HEK293T (cell line): Measurements from ENCODE around the gene CDC20B.

ENCODE experiments used
- CTCF ChIA-PET: fragments of 350-600 bp; formaldehyde crosslinking; extraction: SDS; loops from one replicate; lab custom pipeline; 2021; ENCODE audit warnings: antibody characterized with exemption, inconsistent platforms; lab: Yijun Ruan, JAX
- POLR2A ChIA-PET: fragments of 350-600 bp; formaldehyde crosslinking; extraction: SDS; loops from one replicate; lab custom pipeline; 2020; ENCODE audit warnings: antibody characterized with exemption, inconsistent platforms; lab: Yijun Ruan, JAX
- DNase-seq: peaks from one replicate; pipeline ENCODE4 v3.0.0; 2012; ENCODE audit warnings: mixed read lengths; ENCODE audit errors: extremely low spot score
- ARNT ChIP-seq: fragments of 450-650 bp; IDR thresholded peaks from 2 replicates; pipeline ENCODE4 v1.6.1; 2017; ENCODE audit warnings: mild to moderate bottlenecking
- BHLHE40 ChIP-seq: fragments of 450-650 bp; IDR thresholded peaks from 2 replicates; pipeline ENCODE4 v1.6.1; 2016; ENCODE audit warnings: mild to moderate bottlenecking, moderate library complexity, borderline replicate concordance
- CTBP1 ChIP-seq: fragments of 450-650 bp; IDR thresholded peaks from 2 replicates; pipeline ENCODE4 v1.6.1; 2016; ENCODE audit warnings: borderline replicate concordance
- ELF4 ChIP-seq: fragments of 450-650 bp; IDR thresholded peaks from 2 replicates; pipeline ENCODE4 v1.6.1; 2017; ENCODE audit warnings: antibody characterized with exemption
- FOXA1 ChIP-seq: fragments of 450-650 bp; IDR thresholded peaks from 2 replicates; pipeline ENCODE4 v1.6.1; 2016; ENCODE audit warnings: mild to moderate bottlenecking
- FOXK2 ChIP-seq: fragments of 450-650 bp; IDR thresholded peaks from 2 replicates; pipeline ENCODE4 v1.6.1; 2016; ENCODE audit warnings: mild to moderate bottlenecking
- FOXM1 ChIP-seq: fragments of 450-650 bp; IDR thresholded peaks from 2 replicates; pipeline ENCODE4 v1.6.1; 2017; ENCODE audit warnings: mild to moderate bottlenecking, borderline replicate concordance
- HDGF ChIP-seq: fragments of 450-650 bp; IDR thresholded peaks from 2 replicates; pipeline ENCODE4 v1.6.1; 2017; ENCODE audit warnings: antibody characterized with exemption, borderline replicate concordance
- L3MBTL2 ChIP-seq: fragments of 450-650 bp; conservative IDR thresholded peaks from 2 replicates; pipeline ENCODE4 v1.6.1; 2016; ENCODE audit warnings: mild to moderate bottlenecking
- LEF1 ChIP-seq: fragments of 450-650 bp; IDR thresholded peaks from 2 replicates; pipeline ENCODE4 v1.6.1; 2017; ENCODE audit warnings: mild to moderate bottlenecking, borderline replicate concordance
- NFRKB ChIP-seq: fragments of 450-650 bp; IDR thresholded peaks from 2 replicates; pipeline ENCODE4 v1.6.1; 2016; ENCODE audit warnings: mild to moderate bottlenecking, moderate library complexity
- PKNOX1 ChIP-seq: fragments of 450-650 bp; IDR thresholded peaks from 2 replicates; pipeline ENCODE4 v1.6.1; 2016
- SP1 ChIP-seq: fragments of 450-650 bp; IDR thresholded peaks from 2 replicates; pipeline ENCODE4 v1.6.1; 2017
- SUZ12 ChIP-seq: fragments of 450-650 bp; IDR thresholded peaks from 2 replicates; pipeline ENCODE4 v1.6.1; 2016; ENCODE audit warnings: mild to moderate bottlenecking
- TARDBP ChIP-seq: fragments of 450-650 bp; IDR thresholded peaks from 2 replicates; pipeline ENCODE4 v1.6.1; 2016
- ZNF384 ChIP-seq: fragments of 450-650 bp; IDR thresholded peaks from 2 replicates; pipeline ENCODE4 v1.6.1; 2016

The CDC20B gene

DNA sequence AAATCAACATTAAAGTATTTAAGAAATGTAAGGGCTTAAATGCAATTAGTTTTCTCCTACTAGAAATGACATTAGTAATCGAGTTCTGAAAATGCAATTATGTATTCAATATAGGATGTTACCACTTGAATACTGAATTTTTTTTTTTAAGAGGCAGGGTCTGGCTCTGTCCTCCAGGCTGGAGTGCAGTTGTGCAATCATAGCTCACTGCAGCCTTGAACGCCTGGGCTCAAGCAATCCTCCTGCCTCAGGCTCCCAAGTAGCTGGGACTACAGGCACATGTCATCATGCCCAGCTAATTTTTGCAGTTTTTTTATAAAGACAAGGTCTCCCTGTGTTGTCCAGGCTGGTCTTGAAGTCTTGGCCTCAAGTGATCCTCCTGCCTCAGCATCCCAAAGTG is 1.5 kb downstream of the CDC20B start:
- no peak for DNase-seq
- no peak for TF ChIP-seq SP1
- no peak for TF ChIP-seq FOXA1
- TF ChIP-seq L3MBTL2: no peak
- POLR2A ChIA-PET: interaction anchor here (0.7 kb wide), 1 partner anchor 12 kb away, joined by 3 read pairs; the partner anchor contains the start of gene GPX8
- CTCF ChIA-PET: interaction anchor here (0.5 to 1.4 kb wide), 3 partner anchors 9 to 28 kb away, joined by 4 to 5 read pairs (median 4); no protein-coding TSS in a partner anchor

DNA sequence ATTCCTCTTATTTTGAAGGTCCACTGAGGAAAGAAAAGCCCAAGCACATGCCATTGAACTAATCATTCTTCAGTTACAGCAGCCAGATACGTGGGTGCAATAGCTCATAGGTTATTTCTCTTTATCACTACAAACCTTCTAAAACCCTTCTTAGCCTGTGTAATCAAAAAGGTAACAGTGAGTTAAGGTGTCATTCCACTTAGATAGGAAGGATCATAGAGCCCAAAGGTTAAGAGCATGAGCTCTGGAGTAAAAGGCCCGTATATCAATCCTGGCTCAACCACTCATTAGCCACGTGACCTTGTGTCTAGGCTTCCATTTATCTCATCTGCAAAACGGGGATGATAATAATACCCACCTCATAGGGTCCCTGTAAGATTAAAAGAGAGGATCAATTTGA is 10.3 kb downstream of the CDC20B start:
- TF ChIP-seq PKNOX1: no peak
- TF ChIP-seq NFRKB: no peak
- no peak for TF ChIP-seq TARDBP
- TF ChIP-seq HDGF: no peak
- TF ChIP-seq SP1: no peak
- no peak for TF ChIP-seq SUZ12
- no peak for TF ChIP-seq BHLHE40
- no peak for TF ChIP-seq FOXM1
- no peak for TF ChIP-seq CTBP1
- TF ChIP-seq LEF1: no peak
- TF ChIP-seq FOXA1: no peak
- TF ChIP-seq ELF4: no peak
- no peak for TF ChIP-seq FOXK2
- TF ChIP-seq L3MBTL2: no peak
- TF ChIP-seq ZNF384: no peak
- TF ChIP-seq ARNT: no peak
- POLR2A ChIA-PET: no interaction called here
- DNase-seq: no peak
- CTCF ChIA-PET: interaction anchor here (1.0 kb wide), 1 partner anchor 9 kb away, joined by 5 read pairs; no protein-coding TSS in a partner anchor

DNA sequence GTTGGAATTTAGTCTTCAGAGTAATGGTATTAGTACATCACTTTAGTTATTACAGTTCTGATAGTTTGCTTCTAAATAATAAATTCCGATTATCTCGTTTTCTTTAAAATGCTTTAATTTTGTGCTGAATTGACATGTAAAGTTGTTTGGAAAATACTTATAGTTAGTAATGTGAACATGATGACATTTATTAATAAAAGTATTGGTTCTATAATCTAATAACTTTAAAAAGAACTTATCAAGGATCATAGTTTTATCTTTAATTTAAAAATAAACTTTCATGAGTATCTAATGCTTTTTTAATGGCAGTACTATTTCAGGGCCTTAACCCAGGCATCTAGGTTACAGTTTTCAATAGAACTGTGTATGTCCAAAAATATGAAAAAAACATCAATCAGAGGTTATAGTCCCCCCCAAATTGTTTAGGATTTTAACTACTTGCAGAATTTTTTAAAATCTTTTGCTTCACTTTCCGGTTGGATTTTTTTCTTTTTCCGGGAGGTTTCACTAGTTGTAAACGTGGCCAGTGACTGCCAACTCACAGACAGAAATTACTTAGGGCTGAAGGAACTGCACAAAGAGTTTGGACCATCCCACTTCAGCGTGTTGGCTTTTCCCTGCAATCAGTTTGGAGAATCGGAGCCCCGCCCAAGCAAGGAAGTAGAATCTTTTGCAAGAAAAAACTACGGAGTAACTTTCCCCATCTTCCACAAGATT is 12.3 kb downstream of the CDC20B start:
- ChIA-PET CTCF (interaction anchor here (0.6 to 1.5 kb wide), 12 partner anchors 13 to 644 kb away, joined by 3 to 18 read pairs (median 4); no protein-coding TSS in a partner anchor), POLR2A (interaction anchor here (0.9 to 1.2 kb wide), 3 partner anchors 11 to 255 kb away, joined by 3 to 4 read pairs (median 3); no protein-coding TSS in a partner anchor)
- no peak for TF ChIP-seq L3MBTL2
- 0 out of 2 replicates have a peak, but pooled peaks have one; percentile 10 for TF ChIP-seq ELF4

DNA sequence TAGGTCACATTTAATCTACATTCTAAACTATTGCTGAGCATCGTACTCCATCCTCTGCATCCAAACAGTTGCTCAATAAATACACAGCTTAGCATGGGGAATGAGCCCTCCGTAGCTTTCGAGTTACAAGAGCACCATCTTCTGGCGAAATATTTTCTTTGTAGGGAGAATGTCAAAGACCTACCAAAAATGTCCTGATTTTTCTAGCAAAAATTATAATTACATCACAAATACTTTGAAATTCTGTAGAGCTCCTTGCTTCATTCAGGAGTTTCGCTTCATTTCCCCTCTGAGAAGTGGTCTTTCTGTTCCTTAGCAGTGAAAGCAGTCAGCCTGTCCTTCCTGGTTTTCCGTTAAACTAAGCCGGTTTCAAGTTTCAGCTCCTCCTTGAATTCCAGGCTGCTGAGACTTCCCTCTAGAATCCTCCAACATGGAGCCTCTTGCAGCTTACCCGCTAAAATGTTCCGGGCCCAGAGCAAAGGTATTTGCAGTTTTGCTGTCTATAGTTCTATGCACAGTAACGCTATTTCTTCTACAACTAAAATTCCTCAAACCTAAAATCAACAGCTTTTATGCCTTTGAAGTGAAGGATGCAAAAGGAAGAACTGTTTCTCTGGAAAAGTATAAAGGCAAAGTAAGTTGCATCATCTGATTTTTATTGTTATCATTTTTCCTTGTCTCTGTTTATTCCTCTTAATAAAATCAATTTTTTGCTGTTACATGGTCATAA is 13.0 kb downstream of the CDC20B start, which contains the start of gene GPX8:
GPX8 (plus strand) TSS at position 409 of the 730 bp plus-strand sequence; CDS start at position 431, 22 bp downstream.
- ChIA-PET POLR2A (interaction anchor here (0.6 to 1.3 kb wide), 6 partner anchors 10 to 254 kb away, joined by 3 to 9 read pairs (median 4); no protein-coding TSS in a partner anchor), CTCF (interaction anchor here (0.6 to 1.5 kb wide), 19 partner anchors 10 to 643 kb away, joined by 3 to 18 read pairs (median 4); no protein-coding TSS in a partner anchor)
- TF ChIP-seq FOXM1 (no peak), ZNF384 (0 out of 2 replicates have a peak, but pooled peaks have one; percentile 8)
- peak; percentile 72 for DNase-seq

More for the DNA sequence above, 12.3 kb downstream of the CDC20B start:
- peak; percentile 64 for DNase-seq

- POLR2A ChIA-PET: no interaction called here
- DNase-seq: no peak
- CTCF ChIA-PET: no interaction called here
- TF ChIP-seq SUZ12: no peak
- TF ChIP-seq LEF1: no peak
- no peak for TF ChIP-seq FOXM1
- TF ChIP-seq NFRKB: no peak
- no peak for TF ChIP-seq FOXK2
- TF ChIP-seq ZNF384: no peak
- no peak for TF ChIP-seq PKNOX1
- no peak for TF ChIP-seq TARDBP
- TF ChIP-seq ARNT: no peak
- TF ChIP-seq L3MBTL2: no peak
- TF ChIP-seq ELF4: no peak
- TF ChIP-seq BHLHE40: no peak
- no peak for TF ChIP-seq FOXA1
- TF ChIP-seq CTBP1: no peak
- no peak for TF ChIP-seq HDGF
- no peak for TF ChIP-seq SP1
These were observed 18.1 kb downstream of the CDC20B start for GRCh38 chr5:55154873-55155272.

GRCh38 chr5:55151923-55152842 is 20.8 kb downstream of the CDC20B start:
- TF ChIP-seq NFRKB: no peak
- TF ChIP-seq TARDBP: no peak
- TF ChIP-seq PKNOX1: no peak
- TF ChIP-seq ELF4: no peak
- no peak for TF ChIP-seq L3MBTL2
- no peak for TF ChIP-seq ARNT
- no peak for TF ChIP-seq FOXM1
- no peak for TF ChIP-seq SP1
- TF ChIP-seq FOXK2: no peak
- TF ChIP-seq FOXA1: no peak
- TF ChIP-seq BHLHE40: no peak
- TF ChIP-seq ZNF384: no peak
- TF ChIP-seq HDGF: no peak
- TF ChIP-seq LEF1: no peak
- TF ChIP-seq SUZ12: no peak
- no peak for TF ChIP-seq CTBP1
- no peak for DNase-seq
- ChIA-PET CTCF (no interaction called here), POLR2A (no interaction called here)
